LHCN-M2 (cell line): ENCODE results near the gene GLIPR2. TPM values are rescaled to one million over a fixed set of nuclear protein-coding genes. Genes with fewer than 3 reads are reported as not detected.

Experiments used
- DNase-seq: peaks from one replicate; pipeline ENCODE4 v3.0.0-alpha.2; 2012; ENCODE audit warnings: low read depth
- total RNA-seq: library from RNA; depleted of rRNA; stranded (reverse); fragments of >200 nt; gene quantifications from 2 replicates; pipeline ENCODE4 v1.2.3, GENCODE V29; 2014; rRNA removed

GLIPR2 gene
- total RNA-seq, 1 experiment from 2014 or later: 29.6 TPM

GRCh38 chr9:36192196-36192595 lies 55.7 kb downstream of the GLIPR2 start:
- peak; percentile 34 for DNase-seq

GRCh38 chr9:36193023-36193422 lies 56.5 kb downstream of the GLIPR2 start:
- DNase-seq: no peak

DNA sequence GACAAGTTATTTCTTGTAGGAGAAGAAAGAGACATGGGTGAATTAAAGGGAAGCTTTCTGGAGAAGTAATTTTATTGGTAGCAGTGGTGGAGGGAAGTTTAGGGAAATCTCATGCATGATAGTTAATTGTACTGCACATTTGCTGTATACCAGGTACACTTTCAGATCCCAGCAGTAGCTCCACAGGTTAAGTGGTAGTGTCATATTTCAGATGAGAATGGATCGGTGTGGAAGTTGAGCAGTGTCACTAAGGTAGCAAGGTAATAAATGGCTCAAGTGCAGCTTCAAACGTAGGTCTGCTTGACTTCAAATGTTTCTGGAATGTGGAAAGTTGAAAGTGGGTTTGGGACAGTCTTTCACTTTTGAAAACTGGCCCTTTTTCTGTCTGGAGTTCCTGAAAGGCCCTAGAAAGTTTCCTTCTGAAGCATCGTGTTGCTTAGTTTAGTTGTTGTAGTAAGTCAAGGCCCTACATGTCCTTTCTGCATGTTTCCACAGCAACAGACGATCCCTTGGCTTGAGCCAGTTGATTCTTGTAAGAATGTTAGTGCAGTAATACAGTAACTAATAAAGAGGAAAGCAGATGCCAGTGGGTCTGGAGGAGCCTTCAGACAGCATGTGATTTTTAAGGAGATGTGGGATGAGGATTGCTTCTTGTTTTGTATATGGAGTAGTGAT lies 57.9 kb downstream of the GLIPR2 start:
- no peak for DNase-seq

DNA sequence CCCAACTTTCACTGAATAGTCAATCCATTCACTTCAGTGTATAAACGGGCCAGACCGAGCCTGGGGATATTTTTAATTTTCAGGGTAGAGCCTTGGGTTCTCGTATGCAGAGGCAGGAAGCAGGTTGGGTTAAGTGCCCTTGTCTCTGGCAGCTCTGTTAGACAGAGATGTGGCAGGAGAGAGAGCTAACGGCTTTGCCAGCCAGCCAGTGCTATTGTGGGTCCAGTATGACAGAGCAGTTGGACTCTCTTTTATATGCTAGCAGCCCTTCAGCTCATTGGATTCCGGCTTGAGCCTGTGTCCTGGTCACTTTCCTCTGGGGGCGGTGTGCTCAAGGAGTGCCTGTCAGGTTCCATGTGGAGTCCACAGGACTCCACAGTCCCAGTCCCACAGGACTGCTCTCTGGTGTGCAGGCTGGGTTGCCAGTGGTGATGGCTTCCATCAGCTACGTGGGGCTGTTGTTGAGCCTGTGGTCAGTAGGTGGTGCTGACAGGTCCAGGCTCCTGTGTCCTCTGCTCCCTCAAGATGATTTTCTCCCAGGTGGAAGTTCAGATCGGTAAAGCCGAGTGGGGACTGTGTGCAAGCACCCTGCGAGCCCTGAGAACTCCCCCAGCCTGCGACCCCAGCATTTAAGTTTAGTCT lies 68.5 kb downstream of the GLIPR2 start:
- no peak for DNase-seq

DNA sequence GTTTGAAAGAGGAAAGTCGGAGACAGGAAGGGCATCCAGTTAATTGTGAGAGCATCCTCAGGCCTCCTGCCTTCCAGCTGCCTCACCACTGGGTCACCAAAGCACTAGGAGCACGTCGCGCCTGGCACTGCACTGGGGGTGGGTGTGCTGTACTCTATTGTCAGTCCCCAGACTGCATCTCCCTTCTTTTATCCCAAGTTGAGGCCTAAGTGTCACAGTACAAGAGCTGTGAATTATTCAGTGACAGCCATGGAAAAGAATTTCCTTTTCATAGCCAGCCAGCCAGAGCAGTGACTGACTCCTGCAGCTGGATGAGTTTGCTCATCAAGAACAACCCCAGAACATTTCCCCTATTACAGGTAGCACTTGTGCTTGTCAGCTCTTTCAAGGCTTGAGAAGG lies 70.5 kb downstream of the GLIPR2 start:
- DNase-seq: peak; percentile 70

DNA sequence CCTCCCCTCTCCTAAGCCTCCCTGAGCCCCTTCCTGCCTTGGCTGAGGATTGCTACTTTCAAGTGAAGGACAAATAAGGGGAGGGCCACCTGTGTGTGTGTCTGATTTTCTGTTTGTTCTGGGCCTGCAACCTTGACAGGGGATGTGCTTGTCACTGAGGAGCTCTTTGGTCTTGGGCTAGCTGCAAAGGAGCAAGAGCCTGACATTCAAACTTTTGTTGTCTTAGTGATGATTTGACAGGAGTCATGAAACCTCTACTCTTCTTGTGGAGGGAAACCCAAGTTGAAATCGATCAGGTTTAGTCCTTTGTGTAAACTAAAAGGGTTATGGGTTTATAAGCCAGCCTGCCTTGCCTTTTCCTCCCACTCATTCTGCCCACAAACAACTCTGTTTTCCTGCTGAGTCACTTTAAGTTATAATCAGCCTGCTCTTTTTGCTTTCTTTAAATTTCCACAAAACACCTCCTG lies 71.0 kb downstream of the GLIPR2 start:
- DNase-seq: peak; percentile 48

- DNase-seq: no peak
These were observed 72.2 kb downstream of the GLIPR2 start for GRCh38 chr9:36208521-36209253.

DNA sequence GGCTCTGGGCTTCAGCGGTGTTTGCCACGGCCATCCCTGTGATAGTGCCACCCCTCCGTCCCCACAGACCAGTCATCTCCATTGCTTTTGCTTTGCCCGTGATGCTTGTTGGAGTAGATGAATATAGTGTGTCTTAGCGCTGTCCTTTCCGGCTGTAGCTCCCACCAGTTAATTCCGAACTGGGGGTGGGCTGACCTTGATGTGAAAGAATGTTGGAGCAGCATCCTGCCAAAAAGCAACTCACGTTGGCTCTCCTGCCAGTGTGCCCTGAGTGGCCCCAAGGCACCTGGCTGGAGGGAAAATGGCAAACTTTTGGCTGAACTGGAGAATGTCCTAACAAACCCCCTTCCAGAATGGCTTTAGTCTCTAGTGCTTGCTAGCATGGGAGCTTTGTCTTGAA lies 74.2 kb downstream of the GLIPR2 start:
- DNase-seq: no peak

DNA sequence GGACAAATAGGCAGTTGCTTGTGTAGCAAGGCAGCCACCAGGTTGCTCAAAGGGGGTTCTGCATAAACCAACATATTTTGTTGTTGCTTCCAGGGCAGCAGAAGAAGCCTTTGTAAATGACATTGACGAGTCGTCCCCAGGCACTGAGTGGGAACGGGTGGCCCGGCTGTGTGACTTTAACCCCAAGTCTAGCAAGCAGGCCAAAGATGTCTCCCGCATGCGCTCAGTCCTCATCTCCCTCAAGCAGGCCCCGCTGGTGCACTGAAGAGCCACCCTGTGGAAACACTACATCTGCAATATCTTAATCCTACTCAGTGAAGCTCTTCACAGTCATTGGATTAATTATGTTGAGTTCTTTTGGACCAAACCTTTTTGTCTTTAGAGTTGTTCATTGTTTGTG lies 75.0 kb downstream of the GLIPR2 start:
- DNase-seq: no peak

DNA sequence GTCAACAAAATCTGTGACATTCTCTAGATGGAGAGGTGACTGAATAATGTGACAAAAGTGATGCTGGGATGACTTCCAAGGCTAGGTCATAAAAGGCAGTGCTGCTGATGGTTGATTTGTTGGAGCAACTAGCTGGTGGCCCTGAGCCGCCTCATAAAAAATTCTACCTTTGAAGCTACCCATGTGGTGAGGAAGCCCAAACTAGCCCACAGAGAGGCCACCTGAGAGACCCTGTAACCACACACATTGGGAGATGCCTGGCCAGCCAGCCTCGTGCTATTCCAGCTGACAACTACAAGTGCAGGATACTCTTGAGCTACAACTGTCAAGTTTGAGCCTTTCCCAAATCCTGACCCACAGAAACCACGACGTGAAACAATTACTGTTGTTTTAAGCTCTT lies 76.9 kb downstream of the GLIPR2 start:
- no peak for DNase-seq

Other genes with a start within 250 kb of the GLIPR2 start
- gene HRCT1, start 230.5 kb upstream of the GLIPR2 start, total RNA-seq: 1.5 and 2.1 TPM in 2 replicates
- gene SPAAR, start 227.2 kb upstream of the GLIPR2 start, total RNA-seq: 0.17 and 0.38 TPM in 2 replicates
- gene OR2S2, start 178.6 kb upstream of the GLIPR2 start, total RNA-seq: not detected in 2 replicates
- gene RECK, start 99.8 kb upstream of the GLIPR2 start, total RNA-seq: 10.6 and 12.2 TPM in 2 replicates
- 1.2 and 1.8 TPM in 2 replicates for gene CCIN, start 32.7 kb downstream of the GLIPR2 start, total RNA-seq
- 418 and 464 TPM in 2 replicates for gene CLTA, start 54.2 kb downstream of the GLIPR2 start, total RNA-seq
- 25.7 and 26.1 TPM in 2 replicates for gene GNE, start 121.7 kb downstream of the GLIPR2 start, total RNA-seq